Astrocyte (in vitro differentiated cells and primary cell): ENCODE data around the gene TENT4B. TPM values are rescaled to one million over a fixed set of nuclear protein-coding genes. Genes with fewer than 3 reads are reported as not detected.

Source experiments
- DNase-seq: peaks from one replicate; pipeline ENCODE4 v3.0.0-alpha.2; 2010; ENCODE audit warnings: low read depth
- FAIRE-seq: peaks from 2 replicates; lab custom pipeline; 2011; peaks lifted over from hg19 to GRCh38; lab: Jason Lieb, UNC
- H2AFZ ChIP-seq: 2 replicates; pipeline ENCODE4 v1.6.0; 2012; ENCODE audit warnings: low read depth, low read length, inconsistent platforms
- H3K27ac ChIP-seq: 2 replicates; pipeline ENCODE4 v1.5.1; 2011; ENCODE audit warnings: low read depth, low read length, inconsistent platforms
- H3K27me3 ChIP-seq: 2 replicates; pipeline ENCODE4 v1.6.0; 2011; ENCODE audit warnings: low read length, inconsistent platforms; ENCODE audit not compliant: insufficient read depth
- H3K36me3 ChIP-seq: 2 replicates; pipeline ENCODE4 v1.5.1; 2011; ENCODE audit warnings: low read length, inconsistent platforms; ENCODE audit not compliant: insufficient read depth
- H3K4me1 ChIP-seq: 2 replicates; pipeline ENCODE4 v1.5.1; 2011; ENCODE audit warnings: low read length, inconsistent platforms; ENCODE audit not compliant: insufficient read depth
- H3K4me2 ChIP-seq: 2 replicates; pipeline ENCODE4 v1.6.0; 2012; ENCODE audit warnings: low read length, inconsistent platforms
- H3K4me3 ChIP-seq: 2 replicates; pipeline ENCODE4 v1.5.1; 2011; ENCODE audit warnings: low read depth, mild to moderate bottlenecking, low read length, inconsistent platforms; ENCODE audit not compliant: insufficient read depth
- H3K79me2 ChIP-seq: 2 replicates; pipeline ENCODE4 v1.6.0; 2012; ENCODE audit warnings: mild to moderate bottlenecking, low read length, inconsistent platforms; ENCODE audit not compliant: insufficient read depth
- H3K9ac ChIP-seq: 2 replicates; pipeline ENCODE4 v1.6.0; 2012; ENCODE audit warnings: mild to moderate bottlenecking, low read length, inconsistent platforms
- H3K9me3 ChIP-seq: 2 replicates; pipeline ENCODE4 v1.5.1; 2012; ENCODE audit warnings: low read depth, mild to moderate bottlenecking, low read length, inconsistent platforms; ENCODE audit not compliant: insufficient read depth
- H4K20me1 ChIP-seq: 2 replicates; pipeline ENCODE4 v1.6.0; 2012; ENCODE audit warnings: low read length, inconsistent platforms; ENCODE audit not compliant: insufficient read depth
- H3K27ac Mint-ChIP-seq: one replicate; pipeline ENCODE4 v1.8.0; 2021; ENCODE audit warnings: mild to moderate bottlenecking, mixed read lengths; ENCODE audit not compliant: unreplicated experiment
- H3K27me3 Mint-ChIP-seq: one replicate; pipeline ENCODE4 v1.8.0; 2021; ENCODE audit warnings: low read depth, mixed read lengths; ENCODE audit not compliant: unreplicated experiment
- H3K36me3 Mint-ChIP-seq: one replicate; pipeline ENCODE4 v1.8.0; 2021; ENCODE audit warnings: low read depth, mixed read lengths; ENCODE audit not compliant: unreplicated experiment
- H3K4me1 Mint-ChIP-seq: one replicate; pipeline ENCODE4 v1.8.0; 2021; ENCODE audit warnings: low read depth, mixed read lengths; ENCODE audit not compliant: unreplicated experiment
- H3K4me3 Mint-ChIP-seq: one replicate; pipeline ENCODE4 v1.8.0; 2021; ENCODE audit warnings: mild to moderate bottlenecking, moderate library complexity, mixed read lengths; ENCODE audit not compliant: unreplicated experiment
- H3K9me3 Mint-ChIP-seq: one replicate; pipeline ENCODE4 v1.8.0; 2021; ENCODE audit warnings: mild to moderate bottlenecking, mixed read lengths; ENCODE audit not compliant: unreplicated experiment
- EZH2 ChIP-seq: IDR thresholded peaks from 2 replicates; pipeline ENCODE4 v1.6.1; 2012; ENCODE audit warnings: mild to moderate bottlenecking, low read length, inconsistent platforms; ENCODE audit not compliant: insufficient read depth
- total RNA-seq: library from RNA; stranded (reverse); gene quantifications from 2 replicates; pipeline ENCODE4 v1.2.1, GENCODE V29; 2021
- TF ChIP-seq, protein P1 (sequence below): IDR thresholded peaks from 2 replicates; pipeline ENCODE4 v1.5.1; 2011; ENCODE audit warnings: low read depth, mild to moderate bottlenecking, inconsistent platforms, low read length, moderate library complexity; ENCODE audit not compliant: insufficient read depth

TENT4B gene
- total RNA-seq, 1 donor from 2014 or later, result 17.0 TPM

DNA sequence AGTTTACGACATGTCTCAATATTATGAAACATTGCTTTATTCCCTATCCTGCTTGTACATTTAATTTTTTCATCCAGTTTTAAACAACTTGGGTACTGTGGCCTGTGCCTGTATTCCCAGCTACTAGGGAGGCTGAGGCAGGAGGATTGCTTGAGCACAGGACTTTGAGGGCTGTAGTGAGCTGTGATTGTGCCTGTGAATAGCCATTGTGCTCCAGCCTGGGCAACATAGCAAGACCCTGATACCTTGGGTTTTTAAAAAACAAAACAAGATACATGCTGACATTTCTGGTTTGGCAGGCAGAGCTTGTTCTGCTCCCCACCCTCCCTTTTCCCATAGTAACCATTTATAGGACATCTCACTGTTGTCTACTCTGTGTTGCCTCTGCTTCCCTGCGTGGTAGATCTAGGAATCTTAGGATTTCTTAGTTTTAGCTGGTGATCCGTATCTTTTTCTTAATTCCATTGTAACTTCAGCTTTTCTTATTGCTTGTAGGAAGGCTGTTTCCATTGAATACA, 35.6 kb downstream of the TENT4B start:
- Histone ChIP-seq H3K4me3 (no peak overlapping the region), H4K20me1 (peaks cover 20% of the 10 kb centered on the region), H3K27ac (no peak overlapping the region), H3K4me1 (peaks cover 19% of the 10 kb centered on the region), H3K79me2 (peaks cover 68% of the 10 kb centered on the region), H3K27me3 (no peaks in the 10 kb centered on the region), H3K36me3 (no peaks in the 10 kb centered on the region), H3K9ac (no peak overlapping the region), H2AFZ (no peak overlapping the region), H3K4me2 (no peak overlapping the region), H3K9me3 (no peaks in the 10 kb centered on the region)
- TF ChIP-seq EZH2, result no peak
- TF ChIP-seq, protein P1, sequence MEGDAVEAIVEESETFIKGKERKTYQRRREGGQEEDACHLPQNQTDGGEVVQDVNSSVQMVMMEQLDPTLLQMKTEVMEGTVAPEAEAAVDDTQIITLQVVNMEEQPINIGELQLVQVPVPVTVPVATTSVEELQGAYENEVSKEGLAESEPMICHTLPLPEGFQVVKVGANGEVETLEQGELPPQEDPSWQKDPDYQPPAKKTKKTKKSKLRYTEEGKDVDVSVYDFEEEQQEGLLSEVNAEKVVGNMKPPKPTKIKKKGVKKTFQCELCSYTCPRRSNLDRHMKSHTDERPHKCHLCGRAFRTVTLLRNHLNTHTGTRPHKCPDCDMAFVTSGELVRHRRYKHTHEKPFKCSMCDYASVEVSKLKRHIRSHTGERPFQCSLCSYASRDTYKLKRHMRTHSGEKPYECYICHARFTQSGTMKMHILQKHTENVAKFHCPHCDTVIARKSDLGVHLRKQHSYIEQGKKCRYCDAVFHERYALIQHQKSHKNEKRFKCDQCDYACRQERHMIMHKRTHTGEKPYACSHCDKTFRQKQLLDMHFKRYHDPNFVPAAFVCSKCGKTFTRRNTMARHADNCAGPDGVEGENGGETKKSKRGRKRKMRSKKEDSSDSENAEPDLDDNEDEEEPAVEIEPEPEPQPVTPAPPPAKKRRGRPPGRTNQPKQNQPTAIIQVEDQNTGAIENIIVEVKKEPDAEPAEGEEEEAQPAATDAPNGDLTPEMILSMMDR, result no peak
- Mint-ChIP-seq H3K4me3 (no peak overlapping the region), H3K27ac (no peak overlapping the region), H3K36me3 (no peaks in the 10 kb centered on the region), H3K27me3 (no peaks in the 10 kb centered on the region), H3K9me3 (no peaks in the 10 kb centered on the region), H3K4me1 (peaks cover 25% of the 10 kb centered on the region)
- no peak for FAIRE-seq
- no peak for DNase-seq

DNA sequence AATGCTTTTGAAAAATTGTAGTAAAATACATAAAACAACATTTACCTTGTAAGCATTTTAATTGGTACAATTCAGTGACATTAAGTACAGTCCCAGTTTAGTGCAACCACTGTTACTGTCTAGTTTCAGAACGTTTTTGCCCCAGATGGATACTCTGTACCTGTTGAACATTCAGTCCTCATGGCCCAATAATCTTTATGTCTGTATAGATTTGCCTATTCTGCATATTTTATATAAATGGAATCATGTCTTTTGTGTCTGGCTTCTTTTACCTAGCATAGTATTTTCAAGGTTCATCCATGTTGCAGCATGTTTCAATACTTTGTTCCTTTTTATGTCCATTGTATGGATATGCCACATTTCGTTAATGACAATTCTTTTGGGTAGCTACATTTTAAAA, 37.2 kb downstream of the TENT4B start:
- no peak overlapping the region for H3K27ac ChIP-seq
- Mint-ChIP-seq H3K27me3 (no peaks in the 10 kb centered on the region), H3K4me1 (peaks cover 23% of the 10 kb centered on the region), H3K27ac (no peak overlapping the region), H3K9me3 (no peaks in the 10 kb centered on the region), H3K4me3 (no peak overlapping the region), H3K36me3 (no peaks in the 10 kb centered on the region)
- peaks cover 12% of the 10 kb centered on the region for H4K20me1 ChIP-seq
- no peak for DNase-seq
- no peak overlapping the region for H3K4me3 ChIP-seq
- no peaks in the 10 kb centered on the region for H3K9me3 ChIP-seq
- peaks cover 12% of the 10 kb centered on the region for H3K4me1 ChIP-seq
- no peak overlapping the region for H3K4me2 ChIP-seq
- FAIRE-seq, result no peak
- H3K36me3 ChIP-seq, result no peaks in the 10 kb centered on the region
- H3K27me3 ChIP-seq, result no peaks in the 10 kb centered on the region
- TF ChIP-seq EZH2, result no peak
- TF ChIP-seq, protein P1, result no peak
- no peak overlapping the region for H2AFZ ChIP-seq
- peaks cover 73% of the 10 kb centered on the region for H3K79me2 ChIP-seq
- H3K9ac ChIP-seq, result no peak overlapping the region

DNA sequence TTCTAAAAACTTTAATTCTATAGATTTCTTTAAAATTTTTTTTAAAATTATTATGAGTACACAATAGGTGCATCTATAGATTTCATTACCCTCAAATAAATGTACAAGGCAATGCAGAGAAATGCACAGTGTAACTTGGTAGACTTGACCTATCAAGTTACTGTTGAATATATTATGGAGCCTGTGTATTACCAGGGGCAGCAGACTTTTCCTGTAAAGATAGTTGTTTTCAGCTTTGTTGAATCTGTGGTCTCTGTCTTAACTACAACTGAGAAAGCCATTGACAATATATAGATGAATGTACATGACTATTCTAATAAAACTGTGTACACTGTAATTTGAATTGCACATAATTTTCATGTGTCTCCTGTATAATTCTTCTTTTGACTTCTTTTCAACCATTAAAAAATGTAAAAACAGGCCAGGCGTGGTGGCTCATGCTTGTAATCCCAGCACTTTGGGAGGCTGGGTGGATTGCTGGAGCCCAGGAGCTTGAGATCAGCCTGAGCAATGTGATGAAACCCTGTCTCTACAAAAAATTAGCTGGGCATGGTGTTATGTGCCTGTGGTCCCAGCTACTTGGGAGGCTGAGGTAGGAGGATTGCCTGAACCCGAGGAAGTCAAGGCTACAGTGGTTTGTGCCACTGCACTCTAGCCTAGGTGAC, 39.4 kb downstream of the TENT4B start:
- Histone ChIP-seq H3K27me3 (no peaks in the 10 kb centered on the region), H3K27ac (no peak overlapping the region), H3K9ac (no peak overlapping the region), H4K20me1 (peaks cover 13% of the 10 kb centered on the region), H3K79me2 (peaks cover 77% of the 10 kb centered on the region), H3K4me3 (no peak overlapping the region), H3K9me3 (no peaks in the 10 kb centered on the region), H3K36me3 (no peaks in the 10 kb centered on the region), H2AFZ (no peak overlapping the region), H3K4me2 (no peak overlapping the region), H3K4me1 (peaks cover 18% of the 10 kb centered on the region)
- TF ChIP-seq EZH2, result no peak
- TF ChIP-seq, protein P1, result no peak
- DNase-seq, result no peak
- FAIRE-seq, result no peak
- Mint-ChIP-seq H3K4me1 (peaks cover 29% of the 10 kb centered on the region), H3K36me3 (no peaks in the 10 kb centered on the region), H3K4me3 (no peak overlapping the region), H3K27me3 (no peaks in the 10 kb centered on the region), H3K27ac (no peak overlapping the region), H3K9me3 (no peaks in the 10 kb centered on the region)
